Ovary (tissue), 9 donors: Measurements from ENCODE around the gene ERBB2. TPM values are rescaled to one million over a fixed set of nuclear protein-coding genes. Genes with fewer than 3 reads are reported as not detected.

Experiments
- DNase-seq, 5 donors: peaks; one replicate each; pipeline ENCODE4 v3.0.0-alpha.2; 2019 to 2020
- H3K27ac ChIP-seq, 2 donors: fragments of 200-600 bp; one replicate each; pipeline versions ENCODE4 v1.5.1 to v1.8.0; 2019 to 2022
- H3K27me3 ChIP-seq: fragments of 200-600 bp; one replicate; pipeline ENCODE4 v1.8.0; 2022
- H3K36me3 ChIP-seq: fragments of 200-600 bp; sonication (generic); one replicate; pipeline ENCODE4 v1.5.1; 2019
- H3K4me1 ChIP-seq: one replicate; pipeline ENCODE4 v1.8.1; 2013; ENCODE audit warnings: mild to moderate bottlenecking, moderate library complexity; ENCODE audit not compliant: insufficient read depth
- H3K4me3 ChIP-seq: fragments of 200-600 bp; sonication (generic); one replicate; pipeline ENCODE4 v1.5.1; 2017
- H3K9me3 ChIP-seq, 2 donors: fragments of 200-600 bp in 1 of 2; sonication (generic) in 1 of 2; one replicate each; pipeline versions ENCODE4 v1.5.1 to v1.8.1; 2013 to 2019; ENCODE audit warnings: mild to moderate bottlenecking in 1 of 2, moderate library complexity in 1 of 2
- EP300 ChIP-seq: sonication (generic); formaldehyde crosslinking; IDR thresholded peaks from one replicate; pipeline ENCODE4 v1.6.1; 2017; ENCODE audit warnings: antibody characterized with exemption
- POLR2A ChIP-seq: fragments of 450-650 bp; IDR thresholded peaks from one replicate; pipeline ENCODE4 v1.6.1; 2017; ENCODE audit warnings: antibody characterized with exemption, mild to moderate bottlenecking, moderate library complexity
- WGBS, 3 donors: extraction: QIAGEN DNeasy Blood & Tissue Kit in 1 of 3; methylation state at CpG; one replicate each; pipeline versions ENCODE4 v1.1.5 to v1.1.7; 2013 to 2017; 5-methylcytosine and 5-hydroxymethylcytosine counted together
- intact Hi-C, 4 donors: fragments of 100-400 bp; cut with DNase I; formaldehyde crosslinking; loops; one replicate each; pipeline versions ENCODE4 v1.11.0 to v1.15.1; 2022 to 2023
- polyA plus RNA-seq, 2 donors: library from polyadenylated mRNA; stranded (reverse); fragments of 200-250 nt in 1 of 2; fragments of 350-450 nt in 1 of 2; fragmentation: Illumina TruSeq in 1 of 2; extraction: RNeasy Lipid Tissue Mini Kit (QIAGEN cat#74804) in 1 of 2; gene quantifications; one replicate each; pipeline ENCODE4 v1.2.3, GENCODE V29; 2013 to 2014
- total RNA-seq, 7 donors: library from RNA; depleted of rRNA in 2 of 7; stranded (reverse); fragments of >200 nt in 2 of 7; fragmentation: NEBNext Ultra II Directional in 3 of 7; extraction: Animal tissue kit (Norgen Biotek cat#: 25700) in 3 of 7; gene quantifications; one replicate each; pipeline versions ENCODE4 v1.1.0 to v1.2.4, GENCODE V29; 2016 to 2023
- TF ChIP-seq, protein P1 (sequence below), 3 donors: fragments of 450-650 bp in 2 of 3; fragments of 200-600 bp in 1 of 3; IDR thresholded peaks; one replicate each; pipeline versions ENCODE4 v1.5.1 to v1.8.0; 2016 to 2022; ENCODE audit warnings: antibody characterized with exemption in 3 of 3, mild to moderate bottlenecking in 1 of 3
- donor health status: DM: no; HTN: no; CAD: no; lungs with moderate emphysema.
- donor health status: DM: no; HTN: no; CAD: no.
- donor health status: Bipolar disorder and iron deficiency.
- donor health status: DM: yes; HTN: yes; CAD: no.
- donor health status: DM: no; HTN: no; CAD: no.
- donor health status: DM: yes; HTN: yes; CAD: no.

ERBB2 gene
- total and polyA plus RNA-seq, 9 donors: 20.1 to 66.3 (median 50.6) TPM

DNA sequence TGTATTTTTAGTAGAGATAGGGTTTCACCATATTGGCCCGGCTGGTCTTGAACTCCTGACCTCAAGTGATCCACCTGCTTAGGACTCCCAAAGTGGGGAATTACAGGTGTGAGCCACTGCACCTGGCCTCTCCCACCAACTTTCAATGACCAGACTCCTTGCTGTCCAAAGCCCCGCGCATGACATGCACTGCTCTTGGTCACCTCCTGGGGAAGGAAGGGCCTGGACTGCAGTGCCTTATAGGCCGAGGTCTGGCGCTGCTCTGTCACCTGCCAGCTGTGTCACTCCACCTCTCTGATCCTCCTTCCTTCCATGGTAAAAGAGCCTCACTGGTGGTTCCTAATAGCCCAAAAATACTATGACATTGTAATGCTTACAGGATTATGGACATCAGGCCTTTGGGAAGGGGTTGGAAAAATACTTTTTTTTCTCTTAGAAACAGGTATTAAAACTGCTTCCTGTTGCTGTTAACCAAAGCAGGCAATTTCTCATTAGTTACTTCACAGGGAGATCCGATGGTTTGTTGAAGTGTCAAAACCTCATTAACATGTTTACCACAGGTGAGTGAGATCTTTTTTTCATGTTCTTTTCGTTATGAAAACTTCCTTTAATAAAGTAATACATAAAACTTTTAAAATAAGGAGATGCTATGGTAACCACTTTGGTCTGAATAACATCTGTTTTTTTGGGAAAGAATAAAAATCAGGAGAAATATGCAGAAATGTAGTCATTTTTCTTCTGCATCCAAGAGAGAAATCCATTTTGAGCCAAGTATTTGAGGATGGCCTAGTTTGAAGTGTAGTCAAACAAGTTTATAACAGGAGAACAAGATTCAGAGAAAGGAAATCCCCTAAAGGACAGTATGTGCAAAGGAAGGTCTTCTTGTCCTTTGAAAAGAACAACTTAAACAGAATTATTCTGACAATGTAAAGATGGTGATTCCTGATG is 73.4 kb downstream of the ERBB2 start:
- no peaks in the 10 kb centered on the region for H3K36me3 ChIP-seq
- WGBS, 3 donors: 81 to 86% (median 81%) methylated on average over 7 of the region's 7 CpGs
- H3K4me1 ChIP-seq: no peaks in the 10 kb centered on the region
- TF ChIP-seq EP300 (no peak), POLR2A (no peak)
- TF ChIP-seq, protein P1, sequence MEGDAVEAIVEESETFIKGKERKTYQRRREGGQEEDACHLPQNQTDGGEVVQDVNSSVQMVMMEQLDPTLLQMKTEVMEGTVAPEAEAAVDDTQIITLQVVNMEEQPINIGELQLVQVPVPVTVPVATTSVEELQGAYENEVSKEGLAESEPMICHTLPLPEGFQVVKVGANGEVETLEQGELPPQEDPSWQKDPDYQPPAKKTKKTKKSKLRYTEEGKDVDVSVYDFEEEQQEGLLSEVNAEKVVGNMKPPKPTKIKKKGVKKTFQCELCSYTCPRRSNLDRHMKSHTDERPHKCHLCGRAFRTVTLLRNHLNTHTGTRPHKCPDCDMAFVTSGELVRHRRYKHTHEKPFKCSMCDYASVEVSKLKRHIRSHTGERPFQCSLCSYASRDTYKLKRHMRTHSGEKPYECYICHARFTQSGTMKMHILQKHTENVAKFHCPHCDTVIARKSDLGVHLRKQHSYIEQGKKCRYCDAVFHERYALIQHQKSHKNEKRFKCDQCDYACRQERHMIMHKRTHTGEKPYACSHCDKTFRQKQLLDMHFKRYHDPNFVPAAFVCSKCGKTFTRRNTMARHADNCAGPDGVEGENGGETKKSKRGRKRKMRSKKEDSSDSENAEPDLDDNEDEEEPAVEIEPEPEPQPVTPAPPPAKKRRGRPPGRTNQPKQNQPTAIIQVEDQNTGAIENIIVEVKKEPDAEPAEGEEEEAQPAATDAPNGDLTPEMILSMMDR (IDR thresholded peaks at IDR 0.05): no peak
- H3K27me3 ChIP-seq: no peaks in the 10 kb centered on the region
- H3K9me3 ChIP-seq: no peaks in the 10 kb centered on the region
- intact Hi-C loops: no loop called here
- no peak for DNase-seq
- H3K4me3 ChIP-seq: no peak overlapping the region
- no peak overlapping the region for H3K27ac ChIP-seq

DNA sequence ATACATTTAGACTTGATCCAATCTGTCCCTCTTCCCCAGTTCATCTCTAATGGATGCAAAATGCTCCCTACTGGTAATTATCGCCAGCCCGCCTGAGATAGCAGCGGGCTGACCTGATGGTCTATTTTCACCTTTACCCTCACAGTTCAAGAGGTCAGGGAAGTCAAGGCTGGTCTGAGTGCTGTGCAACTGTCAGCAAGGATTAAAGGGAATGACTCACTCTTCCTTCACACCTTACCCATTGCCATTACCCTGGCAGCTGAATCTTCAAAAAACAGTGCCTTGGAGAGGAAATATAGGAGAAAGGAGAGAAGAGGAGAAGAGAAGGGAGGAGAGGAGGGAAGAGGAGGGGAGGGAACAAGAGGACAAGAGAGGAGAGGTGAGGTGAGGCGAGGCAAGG is 74.2 kb downstream of the ERBB2 start:
- H3K27ac ChIP-seq: no peak overlapping the region
- H3K9me3 ChIP-seq: no peaks in the 10 kb centered on the region
- H3K36me3 ChIP-seq: no peaks in the 10 kb centered on the region
- no peak for DNase-seq
- H3K4me3 ChIP-seq: no peak overlapping the region
- no peaks in the 10 kb centered on the region for H3K4me1 ChIP-seq
- TF ChIP-seq EP300 (no peak), POLR2A (no peak)
- intact Hi-C loops: no loop called here
- 60 to 76% (median 73%) methylated on average over 4 of the region's 4 CpGs for WGBS, 3 donors
- H3K27me3 ChIP-seq: no peaks in the 10 kb centered on the region

DNA sequence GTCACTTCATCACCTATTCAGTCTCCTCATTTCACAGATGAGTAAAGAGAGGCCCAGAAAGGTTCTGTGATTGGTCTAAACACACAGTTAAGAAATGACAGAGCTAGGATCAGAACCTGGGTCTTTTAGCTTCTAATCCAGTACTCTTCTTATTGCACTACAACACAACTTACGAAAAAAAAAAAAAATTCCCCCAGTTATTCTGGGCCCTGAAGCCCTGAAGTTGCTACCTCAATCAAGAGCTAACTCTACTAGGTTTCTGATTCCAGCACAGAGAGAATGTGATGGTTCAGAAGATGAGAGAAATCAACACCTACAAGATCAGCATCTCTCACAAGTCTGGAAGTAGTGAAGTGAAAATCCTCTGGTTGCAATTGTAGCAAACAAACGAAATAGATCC is 75.2 kb downstream of the ERBB2 start:
- 85 to 86% (median 85%) methylated on average over 2 of the region's 2 CpGs for WGBS, 3 donors
- H3K27ac ChIP-seq: no peak overlapping the region
- TF ChIP-seq POLR2A: no peak
- TF ChIP-seq EP300: no peak
- TF ChIP-seq, protein P1 (IDR thresholded peaks at IDR 0.05): no peak
- no peak for DNase-seq
- no peaks in the 10 kb centered on the region for H3K9me3 ChIP-seq
- no peak overlapping the region for H3K4me3 ChIP-seq
- H3K27me3 ChIP-seq: no peaks in the 10 kb centered on the region
- H3K36me3 ChIP-seq: no peaks in the 10 kb centered on the region
- no peaks in the 10 kb centered on the region for H3K4me1 ChIP-seq
- intact Hi-C loops: no loop called here

DNA sequence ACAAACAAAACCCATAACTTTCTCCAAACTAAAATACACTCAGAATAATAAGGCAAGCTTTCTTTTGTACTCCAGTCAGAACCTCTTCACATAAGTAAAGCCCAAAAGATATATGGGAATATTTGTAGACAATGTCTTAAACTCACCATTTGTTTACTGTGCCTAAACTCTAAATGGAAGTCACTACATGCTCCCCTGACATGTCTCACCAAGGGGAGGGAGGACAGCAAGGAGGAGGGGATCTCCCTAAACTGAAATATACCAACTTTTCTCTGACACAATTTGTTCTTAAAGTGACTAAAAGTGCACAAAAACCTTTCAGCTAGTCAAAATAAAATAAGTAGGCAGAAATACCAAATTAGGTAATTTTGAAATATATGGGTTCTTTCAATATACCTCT is 76.4 kb downstream of the ERBB2 start:
- TF ChIP-seq POLR2A (no peak), EP300 (no peak)
- TF ChIP-seq, protein P1 (IDR thresholded peaks at IDR 0.05): no peak
- no peaks in the 10 kb centered on the region for H3K4me1 ChIP-seq
- no peaks in the 10 kb centered on the region for H3K36me3 ChIP-seq
- H3K9me3 ChIP-seq: no peaks in the 10 kb centered on the region
- no peak for DNase-seq
- H3K27ac ChIP-seq: no peak overlapping the region
- H3K27me3 ChIP-seq: no peaks in the 10 kb centered on the region
- intact Hi-C loops: no loop called here
- no peak overlapping the region for H3K4me3 ChIP-seq
